ENCODE data around the gene S100A2.
A peak's percentile ranks its signal among the peaks of the same experiment; 100 is the strongest.
"Not testable (repeated sequence)": the region's sequence is repeated elsewhere in the genome, so short reads cannot be mapped to it uniquely, and the experiment has no call there.

S100A2 gene

DNA sequence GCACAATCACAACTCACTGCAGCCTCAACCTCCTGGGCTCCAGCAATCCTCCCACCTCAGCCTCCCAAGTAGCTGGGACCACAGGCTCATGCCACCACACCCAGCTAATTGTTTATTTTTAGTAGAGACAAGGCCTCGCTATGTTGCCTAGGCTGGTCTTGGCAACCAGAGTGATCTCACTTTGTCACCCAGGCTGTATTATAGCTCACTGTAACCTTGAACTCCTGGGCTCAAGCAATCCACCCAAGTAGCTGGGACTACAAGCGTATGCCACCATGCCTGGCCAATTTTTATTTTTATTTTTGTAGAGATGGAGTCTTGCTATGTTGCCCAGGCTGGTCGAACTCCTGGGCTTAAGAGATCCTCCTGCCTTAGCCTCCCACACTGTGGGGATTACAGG is 3.6 kb downstream of the S100A2 start:
- not testable (repeated sequence) for DNase-seq

DNA sequence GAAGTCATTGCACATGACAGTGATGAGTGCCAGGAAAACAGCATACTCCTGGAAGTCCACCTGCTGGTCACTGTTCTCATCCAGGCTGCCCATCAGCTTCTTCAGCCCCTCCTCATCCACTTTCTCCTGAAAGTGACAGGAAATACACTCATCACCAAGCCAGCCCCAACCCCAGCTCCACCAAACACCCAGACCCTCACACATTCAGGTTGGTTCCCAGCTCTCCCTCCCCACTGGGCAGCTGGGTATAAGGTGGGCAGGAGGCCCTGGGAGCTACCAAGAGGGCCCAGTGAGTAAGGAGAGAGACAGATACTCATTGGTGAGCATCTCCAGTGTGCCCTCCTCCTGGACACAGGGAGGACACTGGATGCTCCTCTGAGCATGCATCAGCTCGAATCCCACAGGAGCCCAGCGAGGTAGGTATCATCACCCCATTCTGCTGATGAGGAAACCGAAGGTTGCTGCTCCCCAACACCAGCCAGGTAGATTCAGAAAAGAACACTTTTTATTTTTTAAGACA is 4.1 kb downstream of the S100A2 start:
- DNase-seq = no peak

DNA sequence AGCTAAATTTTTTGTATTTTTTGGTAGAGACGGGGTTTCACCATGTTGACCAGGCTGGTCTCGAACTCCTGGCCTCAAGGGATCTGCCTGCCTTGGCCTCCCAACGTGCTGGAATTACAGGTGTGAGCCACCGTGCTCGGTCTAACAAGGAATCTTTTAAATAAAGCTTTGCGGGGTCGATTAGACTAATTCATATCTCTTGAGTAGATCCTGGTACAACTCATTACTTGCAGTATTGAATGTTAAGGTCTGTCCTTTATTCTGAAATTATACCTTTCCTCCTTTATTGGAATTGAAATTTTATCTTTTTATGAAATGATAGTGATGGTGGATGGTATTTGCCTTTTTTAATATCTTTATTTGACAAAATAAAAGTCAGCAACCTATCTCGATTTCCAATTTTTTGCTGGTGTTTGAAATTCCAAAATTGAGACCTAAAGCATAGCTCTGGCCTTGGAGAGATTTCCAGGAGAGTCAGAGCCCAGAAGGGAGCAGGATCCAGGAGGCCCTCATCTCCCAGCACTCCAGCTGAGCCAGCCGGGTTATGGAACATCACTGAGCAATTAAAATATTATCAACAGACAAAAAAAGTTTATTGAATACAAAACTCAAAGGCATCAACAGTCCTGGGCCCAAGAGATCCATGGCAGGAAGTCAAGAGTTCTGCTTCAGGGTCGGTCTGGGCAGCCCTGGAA is 4.7 kb downstream of the S100A2 start:
- no peak for DNase-seq

DNA sequence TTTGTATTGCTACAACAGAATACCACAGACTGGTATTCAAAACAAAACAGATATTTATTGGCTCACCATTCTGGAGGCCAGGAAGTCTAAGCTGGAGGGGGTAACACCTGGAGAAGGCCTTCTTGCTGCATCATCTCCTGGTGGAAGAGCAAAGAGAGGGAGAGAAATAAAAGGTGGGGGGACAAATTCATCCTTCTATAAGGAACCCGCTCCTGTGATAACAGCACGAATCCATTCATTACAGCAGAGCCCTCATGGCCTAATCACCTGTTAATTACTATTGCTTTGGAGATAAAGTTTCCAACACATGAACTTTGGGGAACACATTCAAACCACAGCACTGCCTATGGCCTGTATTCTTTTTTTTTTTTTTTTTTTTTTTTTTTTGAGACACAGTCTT is 5.4 kb downstream of the S100A2 start:
- DNase-seq = no peak

DNA sequence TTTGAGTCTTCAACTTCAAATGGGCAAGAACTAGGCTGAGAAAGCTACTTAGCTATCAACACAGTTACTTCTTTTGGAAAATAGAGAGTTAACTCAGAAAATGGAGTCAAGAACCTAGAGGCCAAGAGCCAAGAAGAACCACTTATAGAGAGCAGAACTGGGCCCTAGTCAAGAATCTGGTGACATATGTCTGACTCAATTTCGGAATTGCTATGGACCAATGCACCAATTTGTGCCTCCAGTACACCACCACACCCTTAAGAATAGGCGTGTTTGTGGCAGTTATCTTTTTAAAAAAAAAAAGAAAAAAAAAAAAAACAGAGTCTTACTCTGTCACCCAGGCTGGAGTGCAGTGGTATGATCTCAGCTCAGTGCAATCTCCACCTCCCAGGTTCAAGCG is 7.8 kb downstream of the S100A2 start:
- no peak for DNase-seq

GRCh38 chr1:153556348-153556747 is 9.3 kb downstream of the S100A2 start:
- no peak for DNase-seq

GRCh38 chr1:153553830-153554541 is 11.7 kb downstream of the S100A2 start:
- no peak for DNase-seq

GRCh38 chr1:153553096-153553495 is 12.5 kb downstream of the S100A2 start:
- no peak for DNase-seq

- no peak for DNase-seq
These were observed 13.3 kb downstream of the S100A2 start for GRCh38 chr1:153552335-153552734.

DNA sequence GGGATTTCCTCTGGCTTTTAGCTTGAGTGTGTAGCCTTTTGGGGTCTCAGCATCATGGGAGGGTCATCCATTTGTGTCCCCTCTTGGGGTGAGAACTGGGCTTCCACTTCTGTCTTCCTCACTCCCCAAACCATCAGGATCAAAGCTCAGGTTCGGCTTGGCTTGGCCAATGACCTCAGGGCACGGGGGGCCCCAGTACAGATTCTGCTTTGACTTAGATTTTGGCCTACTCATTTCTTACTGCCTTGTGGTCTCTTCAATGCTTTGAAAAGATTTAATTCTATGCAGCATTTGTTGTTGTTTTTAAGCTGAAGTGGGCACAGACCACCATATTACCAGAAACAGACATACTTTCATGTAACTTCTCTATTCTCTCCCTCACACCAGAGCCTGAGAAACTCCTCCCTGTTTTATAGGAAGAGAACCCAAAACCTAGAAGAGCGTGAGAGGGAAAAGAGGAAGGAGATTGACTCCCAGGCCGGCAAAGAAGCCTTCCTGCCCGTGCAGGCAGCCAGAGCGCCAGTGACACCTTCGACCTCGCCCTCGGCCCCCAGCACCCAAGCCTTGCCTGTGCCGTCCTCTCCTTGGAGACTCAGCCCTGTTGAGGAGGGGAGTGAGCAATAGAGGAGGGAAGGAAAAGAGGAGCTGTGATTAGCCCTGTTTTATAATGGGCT is 14.7 kb downstream of the S100A2 start:
- no peak for DNase-seq

DNA sequence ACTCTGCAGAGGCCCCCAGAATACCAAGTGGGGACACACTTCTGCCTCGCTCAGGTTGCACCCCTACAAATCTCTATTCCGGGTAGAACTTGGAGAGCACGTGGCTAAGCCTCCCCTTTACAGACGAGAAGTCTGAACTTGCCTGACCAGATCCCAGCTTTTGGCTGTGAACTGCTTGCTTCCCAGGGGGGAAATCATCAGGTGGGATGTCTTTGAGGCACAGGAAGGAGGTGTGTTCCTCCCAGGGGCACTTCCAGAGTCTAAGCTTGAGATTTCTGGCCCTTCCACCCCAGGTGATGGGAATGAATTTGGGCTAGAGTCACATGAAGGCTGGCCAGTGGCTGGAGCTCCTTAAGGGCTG is 15.3 kb downstream of the S100A2 start:
- no peak for DNase-seq

GRCh38 chr1:153549741-153550397 is 15.8 kb downstream of the S100A2 start:
- DNase-seq = no peak

DNA sequence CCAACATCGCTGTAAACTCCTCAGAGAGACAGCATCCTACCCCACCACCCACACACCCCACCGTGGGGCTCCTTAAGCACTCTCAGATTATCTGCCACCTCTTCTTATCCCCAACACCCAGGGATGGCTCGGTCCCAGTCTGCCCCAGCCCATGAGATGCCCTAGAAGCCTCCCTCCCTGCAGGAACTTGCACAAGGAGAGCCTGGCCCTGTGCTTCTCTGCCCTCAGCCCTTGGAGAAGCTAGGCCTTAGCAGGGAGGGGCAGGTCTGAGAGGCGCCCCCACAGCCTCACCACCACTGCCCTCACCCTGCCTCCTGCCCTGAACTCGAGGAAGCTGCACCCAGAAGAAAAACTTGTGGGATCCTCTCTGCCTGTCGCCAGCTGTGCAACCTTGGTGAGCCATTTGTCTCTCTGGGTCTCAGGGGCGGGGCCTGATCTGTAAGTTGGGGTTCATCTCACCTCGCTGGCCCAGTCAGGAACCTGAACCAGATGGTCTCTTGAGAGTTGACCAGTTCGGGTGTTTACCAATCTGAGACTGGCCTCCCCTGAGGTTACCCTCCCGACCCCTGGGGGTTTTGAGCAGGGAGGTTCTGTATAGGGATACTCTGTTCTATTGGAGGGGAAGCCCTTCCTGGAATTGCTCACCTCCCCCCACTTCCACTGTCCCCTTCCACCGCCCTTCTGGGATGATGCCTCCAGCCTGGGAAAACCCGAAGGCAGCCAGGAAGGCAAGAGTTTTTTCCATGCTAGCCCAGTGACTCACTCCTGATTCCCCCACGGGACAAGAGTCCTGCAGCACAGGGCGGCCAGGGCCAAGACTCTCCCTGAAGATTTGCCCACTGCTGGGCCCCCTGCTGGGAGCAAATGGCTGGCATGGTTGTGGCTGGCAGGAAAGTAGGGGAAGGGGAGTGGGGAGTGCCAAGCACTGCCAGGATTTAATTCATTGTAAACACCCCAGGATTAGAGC is 16.6 kb downstream of the S100A2 start, which contains the start of gene S100A3:
S100A3 (minus strand) TSS at position 537 of the 967 bp plus-strand sequence. CDS start 773 bp downstream, outside the sequence.
- DNase-seq = no peak

DNA sequence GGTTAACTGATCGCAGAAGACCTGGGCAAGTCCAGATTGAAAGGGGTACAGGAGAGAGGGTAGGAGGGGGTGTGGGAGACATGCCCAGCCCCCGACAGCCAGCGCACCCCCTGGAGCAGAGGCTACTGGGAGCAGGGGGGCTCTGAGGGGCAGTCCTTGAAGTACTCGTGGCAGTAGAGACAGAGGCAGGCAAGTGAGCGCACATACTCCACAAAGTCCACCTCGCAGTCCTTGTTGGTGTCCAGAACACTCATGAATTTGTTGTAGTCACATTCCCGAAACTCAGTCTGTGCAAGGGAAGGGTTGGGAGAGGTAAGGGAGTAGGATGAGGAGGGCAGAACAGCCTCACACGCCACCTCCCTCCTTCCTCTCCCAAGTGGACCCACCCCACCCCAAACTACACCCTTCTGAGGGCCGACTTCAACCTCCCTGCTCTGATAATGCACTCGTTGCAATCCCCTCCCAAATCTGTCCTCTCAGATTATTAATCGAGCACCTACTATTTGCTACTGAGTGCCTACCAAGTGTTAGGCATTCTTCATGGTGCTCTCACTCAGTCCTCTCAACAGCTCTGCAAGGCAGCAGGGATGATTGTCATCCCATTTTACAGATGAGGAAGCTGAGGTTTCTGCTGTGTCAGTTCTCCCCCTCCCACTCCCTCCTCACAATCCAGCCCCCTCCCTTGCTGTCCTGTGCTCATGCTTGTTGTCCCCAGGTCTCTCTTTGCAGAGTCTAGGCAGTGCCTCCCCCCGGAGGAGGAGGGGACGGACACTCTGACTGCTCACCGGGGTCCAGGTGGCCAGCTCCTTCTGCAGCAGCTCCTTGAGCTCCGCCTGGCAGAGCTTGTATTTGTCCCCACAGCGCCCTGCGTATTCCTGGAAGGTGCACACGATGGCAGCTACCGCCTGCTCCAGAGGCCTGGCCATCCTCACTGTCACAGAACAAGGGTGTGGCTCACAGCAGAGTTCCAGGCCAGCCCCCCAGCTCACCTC is 17.8 kb downstream of the S100A2 start:
- DNase-seq = no peak

DNA sequence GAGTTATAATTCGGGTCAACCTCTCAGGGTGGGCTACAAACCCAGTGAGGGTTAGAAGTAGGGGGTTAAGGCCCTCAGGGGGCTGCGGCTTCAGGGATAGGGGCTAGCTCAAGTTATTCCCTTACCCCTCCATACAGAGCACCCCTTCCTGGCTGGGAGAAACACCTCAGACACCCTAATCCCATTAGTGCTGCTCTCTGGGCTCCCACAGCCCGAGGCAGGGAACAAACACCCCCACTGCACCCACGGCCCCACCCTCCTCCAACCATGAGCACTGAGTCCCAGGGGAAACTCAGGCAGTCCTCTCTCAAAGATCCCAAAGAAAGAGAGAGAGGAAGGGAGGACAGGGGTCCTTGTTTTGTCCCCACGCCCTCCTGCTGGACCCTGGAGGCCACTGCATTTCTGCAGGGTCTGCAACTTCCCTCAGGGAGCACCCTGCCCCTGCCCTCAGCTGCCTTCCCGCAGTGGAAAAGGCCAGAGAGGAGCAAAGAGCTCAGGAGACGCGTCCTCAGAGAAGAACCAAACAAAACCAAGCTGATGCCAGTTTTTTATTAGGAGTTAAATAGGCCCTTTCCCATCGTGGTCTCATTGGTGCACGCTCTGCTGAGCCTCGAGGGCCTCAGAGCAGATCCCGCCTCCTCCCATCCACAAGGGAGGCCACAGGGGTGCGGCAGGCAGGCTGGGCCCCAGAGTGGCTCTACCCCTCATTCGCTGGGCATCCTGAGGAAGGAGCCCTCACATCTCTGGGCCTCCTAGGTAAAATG is 18.7 kb downstream of the S100A2 start:
- DNase-seq = no peak

DNA sequence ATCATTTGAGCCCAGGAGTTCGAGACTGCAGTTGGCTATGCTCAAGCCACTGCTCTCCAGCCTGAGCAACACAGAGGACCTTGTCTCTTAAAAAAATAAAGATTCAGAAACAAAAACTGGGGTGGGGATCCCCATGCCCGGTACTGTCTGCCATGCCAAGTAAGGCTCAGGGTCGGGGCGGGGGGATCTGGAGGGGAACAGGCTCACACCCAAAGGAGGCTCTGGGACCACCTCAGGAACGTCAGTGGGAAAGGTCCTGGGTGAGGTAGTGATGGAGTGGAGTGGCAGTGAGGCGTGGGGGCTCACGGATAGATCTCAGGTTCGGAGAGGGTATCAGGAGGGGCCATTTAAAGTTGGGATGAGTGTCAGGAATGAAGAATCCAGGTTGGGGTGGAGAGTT is 19.3 kb downstream of the S100A2 start:
- no peak for DNase-seq

DNA sequence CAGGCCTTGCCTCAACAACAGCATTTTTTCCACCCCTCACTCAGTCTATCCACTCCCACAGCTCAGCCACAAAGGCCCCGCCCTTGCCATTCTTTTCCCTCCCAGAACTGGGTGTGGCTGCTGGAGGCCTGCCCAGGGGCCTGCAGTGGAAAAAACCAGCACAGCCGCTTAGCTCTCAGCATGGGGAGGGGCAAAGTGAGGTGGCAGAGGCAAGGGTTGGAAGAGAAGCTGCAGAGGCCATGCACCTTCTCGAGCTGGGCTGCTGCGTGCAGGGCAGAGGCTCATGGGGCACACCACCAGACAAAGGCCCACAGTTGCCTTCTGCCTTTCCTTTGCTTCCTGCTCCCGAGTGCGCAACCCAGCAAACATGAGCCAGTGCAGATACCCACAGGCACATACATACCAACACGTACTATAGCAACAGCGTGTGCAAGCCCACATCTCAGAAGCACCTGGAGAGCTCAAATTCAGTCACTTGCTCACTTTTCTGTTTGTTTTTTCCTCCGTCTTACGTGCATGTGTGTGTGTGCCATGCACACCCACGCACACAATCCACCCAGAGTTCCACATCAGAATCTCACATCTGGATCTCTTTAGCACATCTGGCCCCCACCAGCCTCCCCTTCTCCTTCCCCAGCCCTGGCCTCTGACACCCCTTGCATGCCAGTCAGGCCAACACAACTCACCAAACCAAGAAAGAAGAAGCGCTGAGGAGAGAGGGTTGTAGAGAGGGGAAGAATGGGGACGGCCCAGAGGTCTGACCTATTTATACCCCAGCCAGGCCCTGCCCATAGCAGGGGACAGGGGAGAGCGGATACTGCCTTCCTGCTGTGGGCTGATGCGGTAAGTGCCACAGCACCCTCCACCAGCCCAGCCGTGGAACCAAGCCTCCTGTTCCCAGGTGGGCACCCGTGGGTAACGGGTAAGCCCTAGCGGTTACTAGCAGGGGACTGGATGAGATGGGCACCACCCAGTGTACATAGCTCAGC is 20.3 kb downstream of the S100A2 start, which contains the start of gene S100A4:
S100A4 (minus strand) TSS at position 740 of the 989 bp plus-strand sequence. CDS start 1,012 bp downstream, outside the sequence.
- DNase-seq = peak; percentile 96 to 98

DNA sequence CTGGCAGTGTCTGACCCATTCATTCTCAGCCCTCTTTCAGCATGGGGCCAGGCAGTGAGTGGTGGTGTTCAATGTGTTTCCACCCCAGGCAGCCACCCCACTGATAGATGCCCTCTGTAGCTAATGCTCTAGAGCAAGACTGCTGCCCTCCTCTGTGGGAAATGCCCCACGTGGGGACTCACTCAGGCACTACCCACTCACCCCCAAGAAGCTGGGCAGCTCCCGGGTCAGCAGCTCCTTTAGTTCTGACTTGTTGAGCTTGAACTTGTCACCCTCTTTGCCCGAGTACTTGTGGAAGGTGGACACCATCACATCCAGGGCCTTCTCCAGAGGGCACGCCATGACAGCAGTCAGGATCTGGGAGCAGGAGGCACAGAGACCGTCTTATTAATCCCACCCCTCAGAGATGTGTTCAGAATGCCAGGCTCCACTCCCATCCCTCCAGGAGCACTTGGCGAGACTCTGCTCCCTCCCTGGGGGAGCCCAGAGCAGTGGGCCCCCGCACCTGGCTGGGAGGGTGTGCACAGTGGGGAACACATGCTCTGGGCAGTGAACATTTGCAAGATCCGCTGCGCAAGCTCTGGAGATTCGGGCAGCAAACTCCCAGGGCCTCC is 21.1 kb downstream of the S100A2 start:
- DNase-seq = peak in 1 of 2 experiments; percentile 34

Data from activated CD4-positive, alpha-beta T cell treated with anti-CD3 and anti-CD28 coated beads, Interleukin-2, amount 50 U/mL, for 48 hours (primary cell).